T-cell (primary cell): ENCODE measurements around the gene NHS. TPM values are rescaled to one million over a fixed set of nuclear protein-coding genes. Genes with fewer than 3 reads are reported as not detected.

Experiments
- ATAC-seq, 4 experiments: fragments of 200-7000 bp in 3 of 4; fragments of 150-1000 bp in 1 of 4; cut with Tn5 transposase; replicated peaks in 1 of 4; 1 replicate in 3 of 4; 2 replicates in 1 of 4; pipeline ENCODE4 v1.10.0; 2021; ENCODE audit warnings: moderate library complexity in 3 of 4, mild to moderate bottlenecking in 2 of 4, moderate number of reproducible peaks in 1 of 4
- CTCF ChIA-PET, 2 donors: fragments of 300-600 bp; sonication (Branson Sonifier 250); formaldehyde crosslinking; loops; one replicate each; lab custom pipeline; 2022; ENCODE audit warnings: antibody characterized with exemption in 2 of 2; lab: Charles Lee
- POLR2A ChIA-PET, 2 donors: fragments of 300-600 bp; sonication (Branson Sonifier 250); formaldehyde crosslinking; loops; one replicate each; lab custom pipeline; 2022; ENCODE audit warnings: antibody characterized with exemption in 2 of 2; lab: Charles Lee
- DNase-seq, 35 experiments: peaks; one replicate each; pipeline versions ENCODE4 v3.0.0 to v3.0.0-alpha.2; 2013 to 2023
- H3K27ac ChIP-seq: one replicate; pipeline ENCODE4 v1.5.1; 2013; ENCODE audit warnings: low read length
- H3K27me3 ChIP-seq, 2 experiments: replicated peaks in 1 of 2; 1 replicate in 1 of 2; 2 replicates in 1 of 2; pipeline versions ENCODE4 v1.6.1 to v1.7.0; 2013; ENCODE audit warnings: low read length in 1 of 2, mixed read lengths in 1 of 2; ENCODE audit not compliant: control insufficient read depth in 2 of 2, insufficient read depth in 2 of 2; ENCODE audit errors: extremely low read depth in 1 of 2
- H3K36me3 ChIP-seq, 2 donors: 1 replicate in 1 of 2; 2 replicates in 1 of 2; pipeline versions ENCODE4 v1.6.1 to v1.7.0; 2013; ENCODE audit warnings: low read length in 1 of 2; ENCODE audit not compliant: control insufficient read depth in 2 of 2, insufficient read depth in 1 of 2; ENCODE audit errors: extremely low read depth in 1 of 2
- H3K4me1 ChIP-seq, 2 experiments: 1 replicate in 1 of 2; 2 replicates in 1 of 2; pipeline versions ENCODE4 v1.6.1 to v1.7.0; 2013; ENCODE audit warnings: low read length in 2 of 2, mixed read lengths in 1 of 2; ENCODE audit not compliant: insufficient read depth in 2 of 2, control insufficient read depth in 1 of 2; ENCODE audit errors: extremely low read depth in 1 of 2
- H3K4me3 ChIP-seq, 2 donors: 1 replicate in 1 of 2; 2 replicates in 1 of 2; pipeline versions ENCODE4 v1.5.1 to v1.7.0; 2013; ENCODE audit warnings: mild to moderate bottlenecking in 2 of 2, low read length in 1 of 2, moderate library complexity in 1 of 2; ENCODE audit not compliant: control insufficient read depth in 1 of 2; ENCODE audit errors: extremely low read depth in 1 of 2
- H3K9me3 ChIP-seq: 2 replicates; pipeline ENCODE4 v1.7.0; 2013
- H3K27ac Mint-ChIP-seq, 2 donors: one replicate each; pipeline ENCODE4 v1.8.0; 2020 to 2021; ENCODE audit warnings: mild to moderate bottlenecking in 2 of 2, mixed read lengths in 2 of 2
- H3K27me3 Mint-ChIP-seq, 2 donors: one replicate each; pipeline ENCODE4 v1.8.0; 2021 to 2022; ENCODE audit warnings: mixed read lengths in 2 of 2
- H3K36me3 Mint-ChIP-seq: one replicate; pipeline ENCODE4 v1.8.0; 2021; ENCODE audit warnings: mixed read lengths
- H3K4me1 Mint-ChIP-seq, 3 donors: one replicate each; pipeline ENCODE4 v1.8.0; 2020 to 2022; ENCODE audit warnings: mixed read lengths in 3 of 3, mild to moderate bottlenecking in 1 of 3
- H3K4me3 Mint-ChIP-seq, 3 donors: one replicate each; pipeline ENCODE4 v1.8.0; 2020 to 2022; ENCODE audit warnings: mild to moderate bottlenecking in 3 of 3, mixed read lengths in 3 of 3, moderate library complexity in 3 of 3
- H3K9me3 Mint-ChIP-seq, 3 donors: one replicate each; pipeline ENCODE4 v1.8.0; 2020 to 2022; ENCODE audit warnings: mixed read lengths in 3 of 3
- WGBS: methylation state at CpG from one replicate; pipeline ENCODE4 v1.1.5; 2013; ENCODE audit warnings: missing lambda C conversion rate; ENCODE audit not compliant: insufficient coverage; 5-methylcytosine and 5-hydroxymethylcytosine counted together
- total RNA-seq, 35 experiments: library from RNA in 6 of 35; stranded (reverse) in 6 of 35; fragments of 120-200 nt in 1 of 35; gene quantifications; one replicate each; pipeline versions ENCODE4 v1.2.1 to v1.2.4 and lab custom pipeline; 2013 to 2026

Gene NHS
- total RNA-seq, 5 donors from 2014 or later (not counting 1 experiment from before 2014, with no cell fraction given): 0.03 to 0.20 (median 0.11) TPM; not detected in 1

DNA sequence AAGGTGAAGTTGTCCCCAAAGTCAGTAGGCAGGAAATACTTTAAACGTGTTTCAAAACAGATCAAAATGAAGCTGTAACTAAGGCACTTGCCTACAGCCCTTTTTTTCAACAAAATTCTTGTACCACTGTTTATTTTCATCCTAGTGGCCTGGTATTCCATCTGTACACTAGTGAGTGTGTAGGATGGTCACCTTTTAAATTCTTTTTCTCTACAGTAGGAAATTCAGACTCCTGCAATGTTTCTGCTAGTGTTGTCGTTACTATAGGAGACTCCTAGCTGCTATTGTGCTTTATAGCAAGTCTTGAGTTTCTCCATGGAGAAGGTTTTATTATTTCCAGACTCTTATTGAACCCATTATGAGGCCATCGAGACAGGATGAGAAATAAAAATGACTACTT, 7.0 kb upstream of the NHS start:
- H3K36me3 ChIP-seq: no peaks in the 10 kb centered on the region
- H3K4me1 Mint-ChIP-seq: no peaks in the 10 kb centered on the region
- no peak overlapping the region for H3K27ac ChIP-seq
- ATAC-seq (no peak), DNase-seq (no peak)
- peaks cover 4 to 34% of the 10 kb centered on the region in 2 donors for H3K27me3 Mint-ChIP-seq
- no peaks in the 10 kb centered on the region for H3K9me3 Mint-ChIP-seq
- H3K4me1 ChIP-seq: no peaks in the 10 kb centered on the region
- H3K27me3 ChIP-seq: no peaks in the 10 kb centered on the region
- H3K4me3 ChIP-seq: no peak overlapping the region
- POLR2A ChIA-PET: no interaction called here
- H3K4me3 Mint-ChIP-seq: no peak overlapping the region
- no peak overlapping the region for H3K27ac Mint-ChIP-seq
- no CpG with 5 or more reads among the region's 3 CpGs for WGBS
- no peaks in the 10 kb centered on the region for H3K36me3 Mint-ChIP-seq
- no peaks in the 10 kb centered on the region for H3K9me3 ChIP-seq
- CTCF ChIA-PET: no interaction called here

- no peaks in the 10 kb centered on the region for H3K9me3 Mint-ChIP-seq
- DNase-seq (no peak), ATAC-seq (no peak)
- H3K27me3 ChIP-seq: no peaks in the 10 kb centered on the region
- ChIA-PET POLR2A (no interaction called here), CTCF (no interaction called here)
- H3K36me3 Mint-ChIP-seq: no peaks in the 10 kb centered on the region
- H3K9me3 ChIP-seq: no peaks in the 10 kb centered on the region
- H3K4me3 Mint-ChIP-seq: no peak overlapping the region
- H3K27ac Mint-ChIP-seq: no peak overlapping the region
- no peak overlapping the region for H3K27ac ChIP-seq
- no peaks in the 10 kb centered on the region for H3K36me3 ChIP-seq
- no CpG with 5 or more reads among the region's 6 CpGs for WGBS
- H3K27me3 Mint-ChIP-seq: peaks cover 6 to 30% of the 10 kb centered on the region in 2 donors
- H3K4me1 ChIP-seq: no peaks in the 10 kb centered on the region
- H3K4me1 Mint-ChIP-seq: no peaks in the 10 kb centered on the region
- H3K4me3 ChIP-seq: no peak overlapping the region
Observed at GRCh38 chrX:17369309-17369708, 5.7 kb upstream of the NHS start.

- POLR2A ChIA-PET: no interaction called here
- Mint-ChIP-seq H3K9me3 (no peaks in the 10 kb centered on the region), H3K27me3 (peaks cover 11 to 27% of the 10 kb centered on the region in 2 donors), H3K4me3 (no peak overlapping the region), H3K4me1 (no peaks in the 10 kb centered on the region), H3K27ac (no peak overlapping the region), H3K36me3 (no peaks in the 10 kb centered on the region)
- no peak overlapping the region for H3K4me3 ChIP-seq
- ATAC-seq (no peak), DNase-seq (no peak)
- CTCF ChIA-PET: no interaction called here
- H3K9me3 ChIP-seq: no peaks in the 10 kb centered on the region
- H3K27me3 ChIP-seq: peaks cover 0 to 4% of the 10 kb centered on the region in 2 experiments
- H3K27ac ChIP-seq: no peak overlapping the region
- H3K36me3 ChIP-seq: no peaks in the 10 kb centered on the region
- no peaks in the 10 kb centered on the region for H3K4me1 ChIP-seq
- no CpG with 5 or more reads among the region's 9 CpGs for WGBS
Observed at GRCh38 chrX:17370191-17370590, 4.8 kb upstream of the NHS start.

- H3K27me3 ChIP-seq: peaks cover 0 to 16% of the 10 kb centered on the region in 2 experiments
- no CpG with 5 or more reads among the region's 8 CpGs for WGBS
Observed at GRCh38 chrX:17372052-17372451, 2.9 kb upstream of the NHS start.

GRCh38 chrX:17373337-17373736, 1.7 kb upstream of the NHS start:
- H3K27ac ChIP-seq: no peak overlapping the region
- CTCF ChIA-PET: no interaction called here
- Mint-ChIP-seq H3K4me1 (peaks cover 0 to 6% (median 0%) of the 10 kb centered on the region in 3 donors), H3K27ac (no peak overlapping the region), H3K36me3 (no peaks in the 10 kb centered on the region), H3K4me3 (no peak overlapping the region), H3K27me3 (peaks cover 21 to 30% of the 10 kb centered on the region in 2 donors), H3K9me3 (no peaks in the 10 kb centered on the region)
- no peaks in the 10 kb centered on the region for H3K4me1 ChIP-seq
- ATAC-seq (no peak), DNase-seq (no peak)
- peaks cover 0 to 24% of the 10 kb centered on the region in 2 experiments for H3K27me3 ChIP-seq
- no peaks in the 10 kb centered on the region for H3K9me3 ChIP-seq
- POLR2A ChIA-PET: no interaction called here
- WGBS: no CpG with 5 or more reads among the region's 3 CpGs
- no peaks in the 10 kb centered on the region for H3K36me3 ChIP-seq
- no peak overlapping the region for H3K4me3 ChIP-seq

More at GRCh38 chrX:17372052-17372451, 2.9 kb upstream of the NHS start:
- ChIA-PET POLR2A (no interaction called here), CTCF (no interaction called here)
- Histone ChIP-seq H3K4me3 (no peak overlapping the region), H3K4me1 (no peaks in the 10 kb centered on the region), H3K27ac (no peak overlapping the region), H3K36me3 (no peaks in the 10 kb centered on the region), H3K9me3 (no peaks in the 10 kb centered on the region)
- no peaks in the 10 kb centered on the region for H3K9me3 Mint-ChIP-seq
- H3K4me1 Mint-ChIP-seq: peaks cover 0 to 2% (median 0%) of the 10 kb centered on the region in 3 donors
- no peaks in the 10 kb centered on the region for H3K36me3 Mint-ChIP-seq
- H3K4me3 Mint-ChIP-seq: no peak overlapping the region
- ATAC-seq: no peak
- no peak for DNase-seq
- H3K27ac Mint-ChIP-seq: no peak overlapping the region
- peaks cover 12 to 21% of the 10 kb centered on the region in 2 donors for H3K27me3 Mint-ChIP-seq

DNA sequence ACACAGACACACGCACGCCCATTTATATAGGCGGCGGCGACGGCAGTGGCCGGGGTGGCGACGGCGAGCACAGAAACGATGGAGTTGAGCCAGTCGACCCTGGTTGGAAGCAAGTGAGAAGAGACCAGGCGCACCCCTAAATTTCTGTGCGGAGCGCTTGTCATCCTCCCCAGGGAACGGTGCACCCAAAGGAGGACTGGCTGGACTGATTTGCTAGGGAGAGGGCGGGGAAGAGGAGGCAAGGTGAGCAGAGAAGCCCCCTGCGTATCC, 302 bp downstream of the NHS start:
- Histone ChIP-seq H3K9me3 (no peaks in the 10 kb centered on the region), H3K27me3 (peaks cover 2 to 27% of the 10 kb centered on the region in 2 experiments), H3K4me1 (no peaks in the 10 kb centered on the region), H3K36me3 (no peaks in the 10 kb centered on the region), H3K4me3 (peak overlapping the region in 1 of 2 donors; percentile 1), H3K27ac (no peak overlapping the region)
- DNase-seq (no peak), ATAC-seq (no peak)
- 7% methylated on average over 6 of the region's 18 CpGs for WGBS
- Mint-ChIP-seq H3K9me3 (no peaks in the 10 kb centered on the region), H3K4me1 (peaks cover 0 to 6% (median 0%) of the 10 kb centered on the region in 3 donors), H3K27me3 (peaks cover 29 to 36% of the 10 kb centered on the region in 2 donors), H3K27ac (no peak overlapping the region), H3K36me3 (no peaks in the 10 kb centered on the region), H3K4me3 (no peak overlapping the region)
- POLR2A ChIA-PET: no interaction called here
- CTCF ChIA-PET: no interaction called here
